NCI-H2227 (cell line): Measurements from ENCODE around the gene CTF1.
"Not testable (repeated sequence)": the region's sequence is repeated elsewhere in the genome, so short reads cannot be mapped to it uniquely, and the experiment has no call there.

ENCODE experiments used
- DNase-seq: peaks from one replicate; lab custom pipeline; 2025; ENCODE audit not compliant: unreplicated experiment; lab: John Stamatoyannopoulos, UW

Gene CTF1

GRCh38 chr16:30928390-30928789 lies 32.0 kb downstream of the CTF1 start:
- DNase-seq: no peak

GRCh38 chr16:30929167-30929566 lies 32.8 kb downstream of the CTF1 start:
- DNase-seq: no peak

GRCh38 chr16:30930160-30930571 lies 33.8 kb downstream of the CTF1 start:
- no peak for DNase-seq

- no peak for DNase-seq
Measured at GRCh38 chr16:30931068-30931650, 34.7 kb downstream of the CTF1 start.

GRCh38 chr16:30934827-30935557 lies 38.6 kb downstream of the CTF1 start:
- DNase-seq: peak; percentile 67

- DNase-seq: no peak
Measured at GRCh38 chr16:30937692-30938091, 41.3 kb downstream of the CTF1 start.

GRCh38 chr16:30939571-30939970 lies 43.2 kb downstream of the CTF1 start:
- DNase-seq: not testable (repeated sequence)

GRCh38 chr16:30941600-30942425 lies 45.4 kb downstream of the CTF1 start:
- DNase-seq: peak; percentile 80

- DNase-seq: no peak
Measured at GRCh38 chr16:30942426-30942806, 46.0 kb downstream of the CTF1 start.

- DNase-seq: no peak
Measured at GRCh38 chr16:30944352-30944751, 47.9 kb downstream of the CTF1 start.

GRCh38 chr16:30946671-30947540 lies 50.5 kb downstream of the CTF1 start:
- DNase-seq: no peak

GRCh38 chr16:30947541-30947858 lies 51.1 kb downstream of the CTF1 start:
- DNase-seq: no peak

GRCh38 chr16:30947859-30948666 lies 51.6 kb downstream of the CTF1 start:
- DNase-seq: peak; percentile 100

- DNase-seq: peak; percentile 67
Measured at GRCh38 chr16:30948667-30949649, 52.5 kb downstream of the CTF1 start, which contains the start of gene ORAI3. Gene ORAI3, plus strand, starts transcription at chr16:30949068. Its CDS starts 222 bp downstream, at chr16:30949290.

GRCh38 chr16:30949650-30950515 lies 53.5 kb downstream of the CTF1 start:
- DNase-seq: no peak

GRCh38 chr16:30950516-30951065 lies 54.2 kb downstream of the CTF1 start:
- DNase-seq: no peak

- no peak for DNase-seq
Measured at GRCh38 chr16:30951193-30951592, 54.8 kb downstream of the CTF1 start.

GRCh38 chr16:30951750-30952149 lies 55.3 kb downstream of the CTF1 start:
- no peak for DNase-seq
